WI38 (cell line): ENCODE results near the gene TEAD4.

Source experiments
- H3K4me3 ChIP-seq: 2 replicates; pipeline ENCODE4 v1.5.1; 2011; ENCODE audit warnings: low read depth, mild to moderate bottlenecking, control low read depth, low read length
- TF ChIP-seq, protein P1 (sequence below): IDR thresholded peaks from 2 replicates; pipeline ENCODE4 v1.5.1; 2012; ENCODE audit warnings: low read depth, mild to moderate bottlenecking, control low read depth, low read length

TEAD4 gene

DNA sequence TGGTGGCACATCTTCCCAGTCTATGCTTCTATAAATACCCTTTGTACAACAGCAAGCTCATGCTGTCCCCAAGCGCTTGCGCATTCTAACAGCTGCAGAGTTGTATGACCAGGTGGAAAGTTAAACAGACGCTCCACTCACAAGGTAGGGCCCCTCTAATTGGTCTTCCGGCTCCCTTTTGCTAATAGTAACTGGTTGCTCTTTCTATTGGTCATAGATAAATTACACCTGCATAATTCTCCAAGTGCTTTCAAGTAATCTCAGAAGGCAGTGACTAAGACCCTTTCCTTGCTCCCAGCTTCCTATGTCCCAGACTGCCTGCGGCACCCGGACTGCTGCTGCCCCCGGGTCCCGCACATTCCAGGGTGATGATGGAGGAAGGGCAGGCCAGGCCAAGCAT, 111.9 kb downstream of the TEAD4 start:
- no peak overlapping the region for H3K4me3 ChIP-seq
- TF ChIP-seq, protein P1, sequence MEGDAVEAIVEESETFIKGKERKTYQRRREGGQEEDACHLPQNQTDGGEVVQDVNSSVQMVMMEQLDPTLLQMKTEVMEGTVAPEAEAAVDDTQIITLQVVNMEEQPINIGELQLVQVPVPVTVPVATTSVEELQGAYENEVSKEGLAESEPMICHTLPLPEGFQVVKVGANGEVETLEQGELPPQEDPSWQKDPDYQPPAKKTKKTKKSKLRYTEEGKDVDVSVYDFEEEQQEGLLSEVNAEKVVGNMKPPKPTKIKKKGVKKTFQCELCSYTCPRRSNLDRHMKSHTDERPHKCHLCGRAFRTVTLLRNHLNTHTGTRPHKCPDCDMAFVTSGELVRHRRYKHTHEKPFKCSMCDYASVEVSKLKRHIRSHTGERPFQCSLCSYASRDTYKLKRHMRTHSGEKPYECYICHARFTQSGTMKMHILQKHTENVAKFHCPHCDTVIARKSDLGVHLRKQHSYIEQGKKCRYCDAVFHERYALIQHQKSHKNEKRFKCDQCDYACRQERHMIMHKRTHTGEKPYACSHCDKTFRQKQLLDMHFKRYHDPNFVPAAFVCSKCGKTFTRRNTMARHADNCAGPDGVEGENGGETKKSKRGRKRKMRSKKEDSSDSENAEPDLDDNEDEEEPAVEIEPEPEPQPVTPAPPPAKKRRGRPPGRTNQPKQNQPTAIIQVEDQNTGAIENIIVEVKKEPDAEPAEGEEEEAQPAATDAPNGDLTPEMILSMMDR = no peak

DNA sequence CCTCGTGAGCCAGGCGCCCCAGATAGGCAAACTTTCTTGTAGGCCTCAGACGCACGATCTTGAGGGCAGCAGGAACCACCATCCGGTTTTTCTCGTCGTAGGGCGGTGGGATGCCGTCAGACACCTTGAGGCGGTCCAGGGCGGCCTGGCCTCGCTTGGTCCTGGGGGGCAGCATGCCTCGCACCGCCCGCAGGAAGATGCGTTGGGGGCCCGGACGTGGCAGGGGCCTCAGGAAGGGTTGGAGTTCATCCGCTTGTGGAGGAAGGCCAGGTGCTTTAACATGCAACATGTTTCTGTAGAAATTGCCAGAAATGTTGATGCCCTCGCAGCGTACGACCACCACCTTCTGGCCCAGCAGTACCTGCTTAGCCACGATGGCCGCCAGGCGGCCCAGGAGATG, 112.5 kb downstream of the TEAD4 start:
- no peak overlapping the region for H3K4me3 ChIP-seq
- TF ChIP-seq, protein P1 = no peak

DNA sequence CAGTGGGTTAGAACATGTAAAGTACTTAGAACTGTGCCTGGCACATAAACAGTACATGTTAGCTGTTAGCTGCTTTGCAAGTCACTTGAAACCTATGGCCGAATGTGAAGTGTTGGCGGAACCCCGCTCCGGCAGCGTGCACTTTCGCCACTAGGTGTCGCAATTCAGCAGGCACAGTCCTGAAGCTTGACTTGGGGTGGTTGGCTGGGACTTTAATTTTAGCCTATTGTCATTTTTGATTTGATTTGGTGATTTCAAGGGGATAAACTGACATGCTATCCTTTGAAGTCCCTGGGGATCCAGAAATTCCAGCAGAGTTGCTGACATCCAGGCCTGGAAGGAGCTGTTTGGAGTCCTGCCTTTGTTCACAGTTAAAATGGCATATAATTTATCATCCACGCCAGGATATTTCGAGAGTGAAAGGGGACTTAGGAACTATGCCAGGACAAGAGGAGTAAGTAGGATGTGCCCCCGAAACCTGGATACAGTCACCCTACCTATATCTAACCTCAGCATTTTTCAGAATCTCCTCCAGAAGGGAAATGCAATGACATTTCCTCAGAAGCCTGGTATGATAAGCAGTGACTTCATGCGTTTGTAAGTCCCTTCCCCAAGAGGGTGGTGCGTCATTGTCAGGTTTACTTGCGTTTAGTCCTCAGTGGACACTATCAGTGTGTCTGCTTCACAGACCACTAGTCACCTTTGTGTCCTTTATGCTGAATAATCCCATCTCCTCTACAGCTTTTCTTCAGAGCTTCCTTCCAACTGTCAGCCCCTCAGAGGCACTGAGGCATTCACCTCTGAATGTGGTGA, 114.4 kb downstream of the TEAD4 start:
- TF ChIP-seq, protein P1 = peak; percentile 96
- no peak overlapping the region for H3K4me3 ChIP-seq

DNA sequence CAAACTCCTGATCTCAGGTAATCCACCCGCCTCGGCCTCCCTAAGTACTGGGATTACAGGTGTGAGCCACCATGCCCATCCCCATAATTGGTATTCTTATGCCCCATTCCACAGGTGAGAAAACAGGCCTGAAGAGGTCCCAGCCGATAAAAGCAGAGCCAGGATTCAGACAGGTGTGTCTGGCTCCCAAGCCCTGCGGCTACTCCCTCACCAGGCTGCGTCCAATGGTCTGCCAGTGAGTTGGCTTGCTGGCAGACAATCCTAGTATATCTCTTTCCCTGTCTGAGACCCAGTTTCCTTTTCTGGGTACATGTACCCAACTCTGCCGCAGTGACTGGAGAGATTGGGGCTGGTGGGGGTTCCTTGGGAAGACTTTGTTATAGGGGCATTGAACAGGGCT, 116.1 kb downstream of the TEAD4 start:
- TF ChIP-seq, protein P1 = no peak
- no peak overlapping the region for H3K4me3 ChIP-seq

DNA sequence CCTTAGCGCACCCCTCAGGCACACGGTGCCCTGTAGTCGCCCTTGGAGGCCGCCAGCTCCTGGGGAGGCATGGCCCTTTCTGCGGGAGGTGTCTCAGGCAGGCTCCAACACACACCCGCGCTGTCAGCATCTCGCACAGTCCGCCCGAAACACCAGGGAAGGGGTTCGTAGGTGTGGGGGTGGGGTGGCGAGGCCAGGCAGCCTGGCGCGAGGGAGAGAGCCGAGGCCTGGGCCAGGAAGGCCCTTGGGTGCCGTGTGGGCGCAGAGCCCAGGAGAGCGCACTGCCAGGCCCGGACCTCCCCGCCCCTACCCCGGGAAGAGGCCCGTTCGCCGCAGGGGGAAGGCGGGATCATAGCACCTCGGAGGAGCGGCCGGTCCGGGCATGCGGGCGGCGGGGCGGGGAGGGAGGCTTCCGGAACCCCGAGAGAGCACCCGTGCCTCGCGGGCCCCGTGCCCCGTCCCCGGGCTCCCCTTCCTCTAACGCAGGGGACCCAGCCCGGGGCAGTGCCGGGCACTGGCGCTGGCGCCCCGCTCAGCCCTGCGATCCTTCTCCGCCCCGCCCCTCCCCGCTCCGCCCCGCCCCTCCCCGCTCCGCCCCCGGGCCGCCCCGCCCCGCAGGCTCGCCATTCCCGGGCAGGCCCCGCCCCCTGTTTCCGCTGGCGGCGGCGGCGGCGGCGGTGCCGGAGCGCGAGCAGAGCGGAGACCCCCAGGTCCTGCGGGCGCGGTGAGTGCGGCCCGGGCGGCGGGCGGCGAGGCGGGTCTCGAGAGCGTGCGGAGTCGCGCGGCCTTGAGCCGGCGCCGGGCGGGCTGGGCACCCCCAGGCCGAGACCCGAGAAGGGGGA, 117.8 kb downstream of the TEAD4 start, which contains the start of gene TSPAN9:
Gene TSPAN9, plus strand, starts transcription at position 650 of the 842 bp plus-strand sequence. CDS start 123,815 bp downstream, outside the sequence.
- TF ChIP-seq, protein P1 = no peak

DNA sequence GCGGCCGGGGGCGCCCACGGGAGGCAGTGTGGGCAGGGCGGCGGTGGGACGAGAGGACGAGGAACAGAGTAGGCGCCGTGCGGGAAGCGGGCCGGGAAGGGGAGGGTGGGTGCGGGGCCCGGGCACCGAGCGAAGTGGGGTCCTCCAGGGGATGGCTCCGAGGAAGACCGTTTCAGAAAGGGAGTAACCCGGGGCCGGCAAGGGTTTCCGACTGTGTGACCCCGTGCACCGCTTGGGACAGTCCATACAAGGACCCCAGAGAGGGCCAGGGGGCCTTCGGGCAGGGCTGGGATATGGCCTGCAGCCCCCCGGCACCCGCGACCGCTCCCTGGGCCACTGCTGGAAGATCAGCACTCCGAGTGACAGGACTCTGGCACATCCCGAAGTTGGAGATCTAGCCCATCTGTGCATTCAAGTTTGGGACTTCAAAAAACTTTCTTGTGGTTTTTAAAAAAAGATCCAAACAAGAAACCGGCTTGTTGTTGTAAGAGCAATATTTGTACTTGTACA, 118.4 kb downstream of the TEAD4 start:
- peak overlapping the region; percentile 76 for H3K4me3 ChIP-seq
- TF ChIP-seq, protein P1 = no peak

More for the DNA sequence above, 117.8 kb downstream of the TEAD4 start, which contains the start of gene TSPAN9:
- peak within 1 kb of the TSS; percentile 76 for H3K4me3 ChIP-seq
